GM21825 (cell line): ENCODE results near the gene PRSS2.

Experiments used
- ATAC-seq: cut with Tn5 transposase; IDR thresholded peaks from one replicate; pipeline ENCODE4 v1.9.1; 2021; ENCODE audit warnings: mild to moderate bottlenecking, moderate library complexity; ENCODE audit not compliant: unreplicated experiment

PRSS2 gene

DNA sequence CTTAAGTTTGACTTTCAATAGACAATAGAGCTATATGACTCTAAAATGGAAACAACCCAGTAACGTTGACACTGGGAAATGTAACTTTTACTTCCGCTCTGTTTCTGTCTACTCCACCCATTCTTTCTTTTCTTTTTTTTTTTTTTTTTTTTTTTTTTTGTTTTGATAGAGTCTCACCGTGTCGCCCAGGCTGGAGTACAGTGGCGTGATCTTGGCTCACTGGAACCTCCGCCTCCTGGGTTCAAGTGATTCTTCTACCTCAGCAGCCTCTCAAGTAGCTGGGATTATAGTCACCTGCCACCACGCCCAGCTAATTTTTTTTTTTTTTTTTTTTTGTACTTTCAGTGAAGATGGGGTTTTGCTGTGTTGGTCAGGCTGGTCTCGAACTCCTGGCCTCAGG, 13.9 kb downstream of the PRSS2 start:
- no peak for ATAC-seq

DNA sequence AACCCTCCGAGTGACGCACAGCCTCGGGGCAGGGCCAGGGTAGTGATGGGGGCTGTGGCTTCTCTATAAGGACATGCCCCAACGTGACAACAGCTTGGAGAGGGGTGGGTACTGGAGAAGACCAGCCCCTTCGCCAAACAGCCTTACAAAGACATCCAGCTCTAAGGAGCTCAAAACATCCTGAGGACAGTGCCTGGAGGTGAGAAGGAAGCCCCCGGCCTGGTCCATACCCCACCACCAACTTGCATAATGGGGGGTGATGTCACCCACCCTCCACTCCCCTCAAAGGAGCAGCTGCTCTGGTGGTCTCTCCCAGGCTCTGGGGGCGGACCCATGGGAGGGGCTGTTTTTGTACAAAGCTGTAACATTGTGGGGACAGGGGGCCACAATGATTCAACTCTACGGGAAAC, 15.1 kb downstream of the PRSS2 start:
- no peak for ATAC-seq

DNA sequence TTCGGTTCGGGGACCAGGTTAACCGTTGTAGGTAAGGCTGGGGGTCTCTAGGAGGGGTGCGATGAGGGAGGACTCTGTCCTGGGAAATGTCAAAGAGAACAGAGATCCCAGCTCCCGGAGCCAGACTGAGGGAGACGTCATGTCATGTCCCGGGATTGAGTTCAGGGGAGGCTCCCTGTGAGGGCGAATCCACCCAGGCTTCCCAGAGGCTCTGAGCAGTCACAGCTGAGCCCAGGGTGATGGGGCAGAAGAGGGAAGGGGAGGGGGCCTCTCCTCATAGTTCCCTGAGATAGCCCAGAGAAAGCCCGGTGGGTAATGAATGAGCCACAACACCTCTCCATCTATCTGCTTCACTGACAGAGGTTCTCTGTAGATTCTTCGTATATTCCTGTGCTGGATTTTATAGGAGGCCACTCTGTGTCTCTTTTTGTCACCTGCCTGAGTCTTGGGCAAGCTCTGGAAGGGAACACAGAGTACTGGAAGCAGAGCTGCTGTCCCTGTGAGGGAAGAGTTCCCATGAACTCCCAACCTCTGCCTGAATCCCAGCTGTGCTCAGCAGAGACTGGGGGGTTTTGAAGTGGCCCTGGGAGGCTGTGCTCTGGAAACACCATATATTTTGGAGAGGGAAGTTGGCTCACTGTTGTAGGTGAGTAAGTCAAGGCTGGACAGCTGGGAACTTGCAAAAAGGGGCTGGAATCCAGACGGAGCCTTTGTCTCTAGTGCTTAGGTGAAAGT, 16.4 kb downstream of the PRSS2 start:
- no peak for ATAC-seq

DNA sequence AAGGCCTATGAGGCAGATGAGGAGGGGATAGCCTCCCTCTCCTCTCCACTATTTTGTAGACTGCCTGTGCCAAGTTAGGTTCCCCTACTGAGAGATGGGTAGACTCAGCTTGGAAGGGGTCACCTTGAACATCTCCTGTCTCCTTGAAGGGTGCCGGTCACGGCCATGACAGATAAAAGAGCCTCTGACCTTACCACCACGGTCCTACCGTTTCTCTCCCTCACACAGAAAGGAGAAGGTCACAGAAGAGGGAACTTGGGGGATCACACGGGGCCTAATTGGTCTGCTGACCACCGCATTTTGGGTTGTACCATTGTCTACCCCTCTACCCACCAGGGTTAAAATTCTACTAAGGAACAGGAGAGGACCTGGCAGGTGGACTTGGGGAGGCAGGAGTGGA, 17.0 kb downstream of the PRSS2 start:
- ATAC-seq = no peak

DNA sequence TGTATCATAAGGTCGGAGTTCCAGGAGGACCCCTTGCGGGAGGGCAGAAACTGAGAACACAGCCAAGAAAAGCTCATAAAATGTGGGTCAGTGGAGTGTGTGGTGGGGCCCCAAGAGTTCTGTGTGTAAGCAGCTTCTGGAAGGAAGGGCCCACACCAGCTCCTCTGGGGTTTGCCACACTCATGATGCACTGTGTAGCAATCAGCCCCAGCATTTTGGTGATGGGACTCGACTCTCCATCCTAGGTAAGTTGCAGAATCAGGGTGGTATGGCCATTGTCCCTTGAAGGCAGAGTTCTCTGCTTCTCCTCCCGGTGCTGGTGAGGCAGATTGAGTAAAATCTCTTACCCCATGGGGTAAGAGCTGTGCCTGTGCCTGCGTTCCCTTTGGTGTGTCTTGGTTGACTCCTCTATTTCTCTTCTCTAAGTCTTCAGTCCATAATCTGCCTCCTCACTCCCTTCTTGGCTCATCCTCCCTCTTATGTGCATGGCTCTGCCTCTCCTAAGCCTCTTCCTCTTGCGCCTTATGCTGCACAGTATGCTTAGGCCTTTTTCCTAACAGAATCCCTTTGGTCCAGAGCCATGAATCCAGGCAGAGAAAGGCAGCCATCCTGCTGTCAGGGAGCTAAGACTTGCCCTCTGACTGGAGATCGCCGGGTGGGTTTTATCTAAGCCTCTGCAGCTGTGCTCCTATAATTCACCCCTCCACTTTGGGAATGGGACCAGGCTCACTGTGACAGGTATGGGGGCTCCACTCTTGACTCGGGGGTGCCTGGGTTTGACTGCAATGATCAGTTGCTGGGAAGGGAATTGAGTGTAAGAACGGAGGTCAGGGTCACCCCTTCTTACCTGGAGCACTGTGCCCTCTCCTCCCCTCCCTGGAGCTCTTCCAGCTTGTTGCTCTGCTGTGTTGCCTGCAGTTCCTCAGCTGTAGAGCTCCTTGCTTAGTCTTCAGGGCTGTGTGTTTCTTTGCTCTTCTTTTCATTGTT, 17.8 kb downstream of the PRSS2 start:
- ATAC-seq = no peak

DNA sequence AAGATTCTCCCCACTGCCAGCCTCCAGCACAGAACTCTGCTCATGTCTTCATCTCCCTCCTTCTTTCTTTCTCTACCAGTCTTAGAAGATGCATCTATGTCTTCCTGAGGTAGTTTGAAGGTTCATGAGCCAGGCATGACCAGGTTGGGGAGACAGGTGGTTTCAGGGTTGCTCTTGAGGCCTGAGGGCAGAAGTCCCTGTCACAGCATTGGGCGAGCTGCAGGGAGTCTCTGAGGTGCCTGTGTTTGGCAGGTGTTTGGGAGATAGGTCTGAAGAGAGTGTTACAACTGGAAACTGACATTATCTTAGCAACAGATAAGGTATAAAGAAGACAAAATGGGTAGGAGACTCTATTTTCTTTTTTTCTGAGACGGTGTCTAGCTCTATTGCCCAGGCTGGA, 18.7 kb downstream of the PRSS2 start:
- ATAC-seq = no peak

DNA sequence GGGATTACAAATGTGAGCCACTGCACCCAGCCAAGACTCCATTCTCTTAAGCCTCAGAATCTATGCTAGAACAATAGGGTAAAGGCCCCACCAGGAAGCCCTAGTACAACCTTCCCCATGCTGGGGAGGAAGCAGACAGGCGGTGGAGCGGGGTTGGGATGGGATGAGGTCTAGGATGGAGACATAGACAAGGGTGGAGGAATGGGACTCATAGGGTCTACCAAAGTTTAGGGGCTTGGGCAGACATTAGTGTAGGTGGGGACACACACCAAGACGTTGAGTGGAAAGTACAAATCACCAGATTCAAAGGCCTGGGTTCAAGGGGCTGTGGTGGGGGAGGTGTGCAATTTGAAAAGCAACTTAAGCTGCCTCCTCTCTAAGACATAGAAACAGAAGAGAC, 19.3 kb downstream of the PRSS2 start:
- ATAC-seq = no peak

DNA sequence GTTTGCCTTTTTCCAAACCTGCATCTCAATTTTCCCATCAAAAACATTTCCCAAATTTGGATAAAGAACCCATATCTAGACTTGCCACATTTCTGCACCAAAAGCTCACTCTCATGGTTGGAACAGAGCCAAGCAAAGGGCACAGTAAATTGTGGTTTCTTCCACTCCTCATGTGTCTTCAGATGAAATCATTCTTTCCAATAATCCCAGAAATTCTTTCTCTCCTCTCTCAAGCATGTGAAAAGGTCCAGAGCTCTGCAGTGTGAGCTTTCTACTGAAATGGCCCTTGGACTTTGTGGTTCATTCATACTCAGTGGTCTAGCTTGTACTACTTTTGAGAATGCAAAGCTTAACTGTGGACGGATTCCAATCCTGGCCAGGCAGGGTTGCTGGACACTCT, 19.8 kb downstream of the PRSS2 start:
- ATAC-seq = no peak

DNA sequence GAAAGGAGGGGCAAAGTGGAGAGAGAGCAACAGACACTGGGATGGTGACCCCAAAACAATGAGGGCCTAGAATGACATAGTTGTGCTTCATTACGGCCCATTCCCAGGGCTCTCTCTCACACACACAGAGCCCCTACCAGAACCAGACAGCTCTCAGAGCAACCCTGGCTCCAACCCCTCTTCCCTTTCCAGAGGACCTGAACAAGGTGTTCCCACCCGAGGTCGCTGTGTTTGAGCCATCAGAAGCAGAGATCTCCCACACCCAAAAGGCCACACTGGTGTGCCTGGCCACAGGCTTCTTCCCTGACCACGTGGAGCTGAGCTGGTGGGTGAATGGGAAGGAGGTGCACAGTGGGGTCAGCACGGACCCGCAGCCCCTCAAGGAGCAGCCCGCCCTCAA, 20.7 kb downstream of the PRSS2 start:
- ATAC-seq = no peak

DNA sequence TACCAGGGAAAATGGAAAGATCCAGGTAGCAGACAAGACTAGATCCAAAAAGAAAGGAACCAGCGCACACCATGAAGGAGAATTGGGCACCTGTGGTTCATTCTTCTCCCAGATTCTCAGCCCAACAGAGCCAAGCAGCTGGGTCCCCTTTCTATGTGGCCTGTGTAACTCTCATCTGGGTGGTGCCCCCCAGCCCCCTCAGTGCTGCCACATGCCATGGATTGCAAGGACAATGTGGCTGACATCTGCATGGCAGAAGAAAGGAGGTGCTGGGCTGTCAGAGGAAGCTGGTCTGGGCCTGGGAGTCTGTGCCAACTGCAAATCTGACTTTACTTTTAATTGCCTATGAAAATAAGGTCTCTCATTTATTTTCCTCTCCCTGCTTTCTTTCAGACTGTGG, 21.4 kb downstream of the PRSS2 start:
- ATAC-seq = no peak

DNA sequence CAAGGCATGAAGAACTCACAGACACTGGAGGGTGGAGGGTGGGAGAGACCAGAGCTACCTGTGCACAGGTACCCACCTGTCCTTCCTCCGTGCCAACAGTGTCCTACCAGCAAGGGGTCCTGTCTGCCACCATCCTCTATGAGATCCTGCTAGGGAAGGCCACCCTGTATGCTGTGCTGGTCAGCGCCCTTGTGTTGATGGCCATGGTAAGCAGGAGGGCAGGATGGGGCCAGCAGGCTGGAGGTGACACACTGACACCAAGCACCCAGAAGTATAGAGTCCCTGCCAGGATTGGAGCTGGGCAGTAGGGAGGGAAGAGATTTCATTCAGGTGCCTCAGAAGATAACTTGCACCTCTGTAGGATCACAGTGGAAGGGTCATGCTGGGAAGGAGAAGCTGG, 21.8 kb downstream of the PRSS2 start:
- no peak for ATAC-seq

DNA sequence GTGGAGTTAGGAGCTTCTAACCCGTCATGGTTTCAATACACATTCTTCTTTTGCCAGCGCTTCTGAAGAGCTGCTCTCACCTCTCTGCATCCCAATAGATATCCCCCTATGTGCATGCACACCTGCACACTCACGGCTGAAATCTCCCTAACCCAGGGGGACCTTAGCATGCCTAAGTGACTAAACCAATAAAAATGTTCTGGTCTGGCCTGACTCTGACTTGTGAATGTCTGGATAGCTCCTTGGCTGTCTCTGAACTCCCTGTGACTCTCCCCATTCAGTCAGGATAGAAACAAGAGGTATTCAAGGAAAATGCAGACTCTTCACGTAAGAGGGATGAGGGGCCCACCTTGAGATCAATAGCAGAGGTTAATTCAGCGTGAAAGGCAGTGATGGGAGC, 22.4 kb downstream of the PRSS2 start:
- ATAC-seq = no peak

DNA sequence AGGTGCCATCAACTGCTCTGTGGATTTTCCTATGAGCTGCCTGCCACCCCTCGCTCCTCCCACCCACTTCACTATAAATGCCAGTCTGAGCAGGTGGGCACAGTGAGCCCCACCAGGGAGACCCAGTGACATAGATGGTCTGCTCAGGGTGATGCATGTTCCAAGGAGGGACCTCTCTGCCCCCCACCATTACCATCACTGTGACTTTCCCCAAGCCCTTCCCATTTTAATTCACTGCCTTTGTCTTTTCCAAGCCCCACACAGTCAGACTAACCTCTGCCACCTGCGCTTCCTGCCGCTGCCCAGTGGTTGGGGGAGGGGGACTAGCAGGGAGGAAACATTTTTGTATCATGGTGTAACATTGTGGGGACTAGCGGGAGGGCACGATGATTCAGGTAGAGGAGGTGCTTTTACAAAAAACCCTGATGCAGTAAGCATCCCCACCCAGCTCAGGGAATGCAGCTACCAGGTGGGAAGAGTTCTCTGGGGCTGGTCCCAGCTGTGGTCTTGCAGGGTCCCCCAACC, 24.6 kb downstream of the PRSS2 start:
- no peak for ATAC-seq

DNA sequence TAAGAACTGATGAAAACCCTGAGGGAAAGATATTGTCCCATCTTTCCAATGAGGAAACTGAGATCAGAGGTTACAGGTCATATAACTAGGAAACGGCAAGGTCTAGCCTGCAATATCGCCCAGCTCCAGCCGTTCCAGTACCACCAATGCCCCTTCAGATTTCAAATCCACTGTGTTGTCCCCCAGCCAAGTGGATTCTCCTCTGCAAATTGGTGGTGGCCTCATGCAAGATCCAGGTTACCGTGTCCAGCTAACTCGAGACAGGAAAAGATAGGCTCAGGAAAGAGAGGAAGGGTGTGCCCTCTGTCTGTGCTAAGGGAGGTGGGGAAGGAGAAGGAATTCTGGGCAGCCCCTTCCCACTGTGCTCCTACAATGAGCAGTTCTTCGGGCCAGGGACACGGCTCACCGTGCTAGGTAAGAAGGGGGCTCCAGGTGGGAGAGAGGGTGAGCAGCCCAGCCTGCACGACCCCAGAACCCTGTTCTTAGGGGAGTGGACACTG, 25.3 kb downstream of the PRSS2 start:
- no peak for ATAC-seq

DNA sequence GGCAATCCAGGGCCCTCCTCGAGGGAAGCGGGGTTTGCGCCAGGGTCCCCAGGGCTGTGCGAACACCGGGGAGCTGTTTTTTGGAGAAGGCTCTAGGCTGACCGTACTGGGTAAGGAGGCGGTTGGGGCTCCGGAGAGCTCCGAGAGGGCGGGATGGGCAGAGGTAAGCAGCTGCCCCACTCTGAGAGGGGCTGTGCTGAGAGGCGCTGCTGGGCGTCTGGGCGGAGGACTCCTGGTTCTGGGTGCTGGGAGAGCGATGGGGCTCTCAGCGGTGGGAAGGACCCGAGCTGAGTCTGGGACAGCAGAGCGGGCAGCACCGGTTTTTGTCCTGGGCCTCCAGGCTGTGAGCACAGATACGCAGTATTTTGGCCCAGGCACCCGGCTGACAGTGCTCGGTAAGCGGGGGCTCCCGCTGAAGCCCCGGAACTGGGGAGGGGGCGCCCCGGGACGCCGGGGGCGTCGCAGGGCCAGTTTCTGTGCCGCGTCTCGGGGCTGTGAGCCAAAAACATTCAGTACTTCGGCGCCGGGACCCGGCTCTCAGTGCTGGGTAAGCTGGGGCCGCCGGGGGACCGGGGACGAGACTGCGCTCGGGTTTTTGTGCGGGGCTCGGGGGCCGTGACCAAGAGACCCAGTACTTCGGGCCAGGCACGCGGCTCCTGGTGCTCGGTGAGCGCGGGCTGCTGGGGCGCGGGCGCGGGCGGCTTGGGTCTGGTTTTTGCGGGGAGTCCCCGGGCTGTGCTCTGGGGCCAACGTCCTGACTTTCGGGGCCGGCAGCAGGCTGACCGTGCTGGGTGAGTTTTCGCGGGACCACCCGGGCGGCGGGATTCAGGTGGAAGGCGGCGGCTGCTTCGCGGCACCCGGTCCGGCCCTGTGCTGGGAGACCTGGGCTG, 26.0 kb downstream of the PRSS2 start:
- peak; percentile 43 for ATAC-seq

DNA sequence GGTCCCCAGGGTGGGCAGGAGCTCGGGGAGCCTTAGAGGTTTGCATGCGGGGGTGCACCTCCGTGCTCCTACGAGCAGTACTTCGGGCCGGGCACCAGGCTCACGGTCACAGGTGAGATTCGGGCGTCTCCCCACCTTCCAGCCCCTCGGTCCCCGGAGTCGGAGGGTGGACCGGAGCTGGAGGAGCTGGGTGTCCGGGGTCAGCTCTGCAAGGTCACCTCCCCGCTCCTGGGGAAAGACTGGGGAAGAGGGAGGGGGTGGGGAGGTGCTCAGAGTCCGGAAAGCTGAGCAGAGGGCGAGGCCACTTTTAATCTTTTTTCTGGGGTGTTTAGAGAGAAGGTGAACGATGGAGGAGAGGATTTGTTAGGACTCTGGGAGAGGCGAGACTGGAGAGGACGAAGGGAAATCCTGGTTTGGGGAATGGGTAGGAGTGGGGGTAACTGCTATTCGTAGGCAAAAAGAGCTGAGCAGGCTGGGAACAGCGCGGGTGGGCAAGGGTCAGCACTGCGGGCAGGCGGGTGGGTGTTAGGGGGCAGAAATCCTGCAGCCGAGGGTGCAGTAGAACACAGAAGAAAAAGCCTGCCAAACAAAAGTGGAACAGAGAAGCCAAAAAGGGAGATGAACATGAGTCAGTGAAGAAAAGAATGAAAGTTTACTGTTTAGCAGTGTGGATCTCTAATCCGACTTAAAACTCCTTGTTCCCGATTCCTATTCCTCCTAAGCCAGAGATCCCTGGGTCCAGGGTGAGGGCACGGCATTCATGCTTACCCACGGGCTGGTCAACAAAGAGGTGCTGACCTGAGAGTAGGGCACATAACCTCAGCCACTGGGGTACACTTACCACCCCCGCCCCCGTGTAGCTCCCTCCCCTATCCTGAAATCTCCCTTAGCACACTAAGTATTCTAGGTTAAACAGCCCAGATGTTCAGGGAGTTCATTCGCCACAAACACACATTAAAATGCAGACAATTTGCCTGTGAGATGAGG, 26.9 kb downstream of the PRSS2 start:
- peak; percentile 31 for ATAC-seq

DNA sequence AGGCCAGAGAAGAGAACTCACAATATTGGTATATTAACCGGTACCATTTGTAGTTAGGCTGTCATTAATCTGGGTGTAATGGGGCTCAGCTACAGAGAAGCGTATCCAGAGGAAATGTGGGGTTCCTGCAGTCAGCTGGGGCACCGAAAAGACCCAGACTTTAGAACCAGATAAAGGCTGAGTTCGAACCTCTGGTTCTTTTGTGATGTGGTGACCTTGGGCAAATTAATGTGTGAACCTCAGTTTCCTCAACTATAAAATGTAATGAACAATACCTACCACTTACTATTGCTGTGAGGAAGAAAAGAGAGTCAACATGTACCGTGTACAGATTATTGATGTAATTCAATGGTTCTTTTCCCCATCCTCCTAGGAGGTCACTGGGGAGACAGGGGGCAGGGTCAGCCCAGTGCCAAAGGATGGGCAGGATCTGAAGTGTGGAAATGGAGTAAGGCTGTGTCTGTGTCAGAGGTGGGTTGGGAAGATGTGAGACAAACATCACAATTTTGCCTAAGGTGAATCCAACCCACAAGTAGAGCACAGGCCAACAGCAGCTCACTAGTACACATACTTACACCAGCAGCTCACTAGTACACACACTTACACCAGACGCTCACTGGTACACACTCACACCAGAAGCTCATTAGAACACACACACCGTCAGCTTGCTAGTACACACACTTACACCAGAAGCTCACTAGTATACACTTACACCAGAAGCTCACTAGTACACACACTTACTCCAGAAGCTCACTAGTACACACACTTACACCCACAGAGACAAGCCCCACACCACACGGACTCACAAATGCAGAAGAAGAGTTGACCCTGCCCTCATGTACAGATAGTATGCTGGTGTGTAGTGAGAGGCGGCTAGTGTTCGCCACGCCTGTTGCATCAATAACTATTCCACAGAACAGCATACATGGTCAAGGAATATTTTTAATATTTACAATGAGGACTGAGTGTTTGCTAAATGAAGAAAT, 28.0 kb downstream of the PRSS2 start:
- no peak for ATAC-seq

DNA sequence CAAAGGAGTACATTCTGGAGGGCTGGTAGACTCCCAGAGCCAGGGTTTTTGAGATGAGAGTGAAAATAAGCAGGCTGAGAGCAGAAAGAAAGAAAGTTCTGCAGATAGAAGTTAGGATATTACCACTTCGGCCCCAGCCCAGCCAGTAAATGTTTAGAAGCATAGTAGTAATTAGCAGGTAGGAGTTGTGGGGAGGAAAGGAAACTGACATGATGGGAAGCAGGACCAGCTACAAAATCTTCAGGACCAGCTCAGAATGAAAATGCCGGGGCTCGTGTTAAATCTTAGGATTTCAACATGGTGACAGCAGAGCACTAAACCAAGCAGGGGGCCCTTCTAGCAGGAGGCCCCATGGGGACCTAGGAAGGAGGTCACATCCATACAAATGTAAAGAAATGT, 28.7 kb downstream of the PRSS2 start:
- no peak for ATAC-seq
